ENCODE data around the gene CTR9. TPM values are rescaled to one million over a fixed set of nuclear protein-coding genes. Genes with fewer than 3 reads are reported as not detected.

The CTR9 gene
- total and polyA plus RNA-seq, 2 of the 13 experiments (the other 11 are each of a cell fraction or from before 2014, with no cell fraction given), result 6.6 to 22.1 TPM

DNA sequence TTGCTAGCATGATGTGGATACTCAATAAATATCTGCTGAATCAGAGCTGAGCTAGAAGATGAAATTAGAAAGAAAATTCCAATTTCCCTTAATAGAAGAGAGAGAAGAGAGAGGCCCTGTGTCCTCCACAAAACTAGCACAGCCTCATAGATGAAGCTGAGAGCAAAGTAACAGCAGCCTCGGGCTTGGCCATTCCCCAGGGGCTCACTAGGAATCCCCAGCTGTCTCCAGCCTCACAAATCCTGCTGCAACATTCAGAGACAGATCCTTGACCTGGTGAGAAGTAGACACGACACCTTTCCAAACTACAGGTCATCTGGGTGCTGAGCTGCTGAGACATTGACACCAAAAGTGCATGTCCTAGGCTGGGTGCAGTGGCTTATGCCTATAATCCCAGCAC is 31.4 kb upstream of the CTR9 start:
- DNase-seq (ENCODE audit: low spot score) (no peak), ATAC-seq (no peak), FAIRE-seq (no peak)
- Histone ChIP-seq H3K4me3 (replicated peaks in 1 of 3; ENCODE audit: insufficient read depth in 1 of 3, low read depth in 2 of 3, low read length in 3 of 3) (no peak overlapping the region), H3K4me2 (ENCODE audit: low read depth, low read length) (no peak overlapping the region), H3K4me1 (ENCODE audit: insufficient read depth, low read length) (no peaks in the 10 kb centered on the region), H3K9me3 (ENCODE audit: low read length) (no peaks in the 10 kb centered on the region), H3K36me3 (replicated peaks in 1 of 2; ENCODE audit: control insufficient read depth in 1 of 2, insufficient read depth in 2 of 2, low read length in 2 of 2) (no peaks in the 10 kb centered on the region), H3K79me2 (ENCODE audit: insufficient read depth, low read length) (no peaks in the 10 kb centered on the region), H4K20me1 (ENCODE audit: insufficient read depth, low read length) (no peaks in the 10 kb centered on the region), H3K9ac (ENCODE audit: insufficient read depth, low read depth, low read length) (no peak overlapping the region), H2AFZ (ENCODE audit: low read length) (no peak overlapping the region), H3K27ac (ENCODE audit: extremely low read length, insufficient read depth, low read length) (no peak overlapping the region), H3K27me3 (ENCODE audit: control insufficient read depth in 1 of 2, insufficient read depth in 2 of 2, low read length in 2 of 2) (peaks cover 5 to 21% of the 10 kb centered on the region in 2 experiments; a peak in 3 of 5 replicates)
- no peak for TF ChIP-seq CHD4 (IDR thresholded peaks at IDR 0.05; ENCODE audit: borderline replicate concordance, low read length)
- TF ChIP-seq ZNF335 (CRISPR knock-in tag; IDR thresholded peaks at IDR 0.05), result no peak
- TF ChIP-seq ZMYM2 (CRISPR knock-in tag; IDR thresholded peaks at IDR 0.05), result no peak
- no peak for TF ChIP-seq NR2F6 (IDR thresholded peaks at IDR 0.05)
- no peak for TF ChIP-seq NR2F6 (CRISPR knock-in tag; IDR thresholded peaks at IDR 0.05)
- TF ChIP-seq ZSCAN22 (CRISPR knock-in tag; IDR thresholded peaks at IDR 0.05), result no peak
- no peak for TF ChIP-seq ZNF224 (CRISPR knock-in tag; IDR thresholded peaks at IDR 0.05)
- TF ChIP-seq DPF2 (CRISPR knock-in tag; IDR thresholded peaks at IDR 0.05; ENCODE audit: borderline replicate concordance, low read depth), result no peak
- TF ChIP-seq, protein P1, sequence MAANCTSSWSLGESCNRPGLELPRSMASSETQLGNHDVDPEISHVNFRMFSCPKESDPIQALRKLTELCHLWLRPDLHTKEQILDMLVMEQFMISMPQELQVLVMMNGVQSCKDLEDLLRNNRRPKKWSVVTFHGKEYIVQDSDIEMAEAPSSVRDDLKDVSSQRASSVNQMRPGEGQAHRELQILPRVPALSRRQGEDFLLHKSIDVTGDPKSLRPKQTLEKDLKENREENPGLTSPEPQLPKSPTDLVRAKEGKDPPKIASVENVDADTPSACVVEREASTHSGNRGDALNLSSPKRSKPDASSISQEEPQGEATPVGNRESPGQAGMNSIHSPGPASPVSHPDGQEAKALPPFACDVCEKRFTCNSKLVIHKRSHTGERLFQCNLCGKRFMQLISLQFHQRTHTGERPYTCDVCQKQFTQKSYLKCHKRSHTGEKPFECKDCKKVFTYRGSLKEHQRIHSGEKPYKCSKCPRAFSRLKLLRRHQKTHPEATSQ (CRISPR knock-in tag; IDR thresholded peaks at IDR 0.05; ENCODE audit: borderline replicate concordance), result no peak
- no peak for TF ChIP-seq ELK4 (CRISPR knock-in tag; IDR thresholded peaks at IDR 0.05; ENCODE audit: borderline replicate concordance)
- intact Hi-C loops (cut with micrococcal nuclease; ENCODE audit: unreplicated experiment) (no loop called here), in situ Hi-C loops (cut with HindIII; ENCODE audit: extremely low pct_ligation_motif_present, low pct_unique_long_range_greater_than_20kb) (no loop called here)
- CTCF ChIA-PET (ENCODE audit: low intra/inter-chr PET ratio, low total read pairs), result no interaction called here
- WGBS (ENCODE audit: low lambda C conversion rate), result 8% methylated on average over 2 of the region's 2 CpGs
- POLR2A ChIA-PET, result no interaction called here
- BruUV-seq (replicated peaks), result no TSS peak

Measured in HepG2 (cell line).